ENCODE data around the gene GNAQ. TPM values are rescaled to one million over a fixed set of nuclear protein-coding genes. Genes with fewer than 3 reads are reported as not detected.

Gene GNAQ
- polyA plus RNA-seq, 2 of the 4 experiments (the other 2 are of a cell fraction), result 17.9 to 60.0 TPM

GRCh38 chr9:77910194-77910621 lies 121.4 kb downstream of the GNAQ start:
- 90% methylated on average over 5 of the region's 5 CpGs for WGBS (ENCODE audit: missing lambda C conversion rate)
- FAIRE-seq (no peak), DNase-seq (ENCODE audit: low read depth in 1 of 2, low spot score in 1 of 2) (no peak), ATAC-seq (no peak)
- no peak overlapping the region for H3K4me2 ChIP-seq
- CTCF ChIA-PET, result interaction anchor here (1.0 kb wide), 2 partner anchors 9 to 211 kb away, joined by 3 to 4 read pairs; no protein-coding TSS in a partner anchor
- peaks cover 16% of the 10 kb centered on the region for H3K4me1 ChIP-seq
- H3K27ac ChIP-seq, result no peak overlapping the region
- TF ChIP-seq POLR2A (IDR thresholded peaks at IDR 0.05; ENCODE audit: low read length) (no peak), HDAC2 (IDR thresholded peaks at IDR 0.05) (no peak), KDM5A (IDR thresholded peaks at IDR 0.05) (no peak), REST (IDR thresholded peaks at IDR 0.05) (no peak)
- H3K9me3 ChIP-seq, result no peaks in the 10 kb centered on the region
- POLR2A ChIA-PET, result no interaction called here
- no peak overlapping the region for H3K4me3 ChIP-seq

GRCh38 chr9:77909306-77909705 lies 122.3 kb downstream of the GNAQ start:
- FAIRE-seq, result no peak
- CTCF ChIA-PET, result interaction anchor here (1.0 kb wide), 2 partner anchors 8 to 212 kb away, joined by 3 to 4 read pairs; no protein-coding TSS in a partner anchor

GRCh38 chr9:77908293-77908692 lies 123.3 kb downstream of the GNAQ start:
- H3K9me3 ChIP-seq, result no peaks in the 10 kb centered on the region
- H3K4me1 ChIP-seq, result peaks cover 16% of the 10 kb centered on the region
- POLR2A ChIA-PET, result no interaction called here
- 93% methylated on average over 2 of the region's 2 CpGs for WGBS (ENCODE audit: missing lambda C conversion rate)
- ATAC-seq (no peak), DNase-seq (ENCODE audit: low read depth in 1 of 2, low spot score in 1 of 2) (no peak), FAIRE-seq (no peak)
- CTCF ChIA-PET, result no interaction called here
- TF ChIP-seq JUNB (IDR thresholded peaks at IDR 0.05), result no peak
- peak; percentile 46 for TF ChIP-seq MAFK (IDR thresholded peaks at IDR 0.05; ENCODE audit: partially characterized antibody)
- H3K4me3 ChIP-seq, result no peak overlapping the region
- H3K4me2 ChIP-seq, result no peak overlapping the region
- H3K27ac ChIP-seq, result no peak overlapping the region

More at GRCh38 chr9:77909306-77909705, 122.3 kb downstream of the GNAQ start:
- H3K4me1 ChIP-seq, result peaks cover 16% of the 10 kb centered on the region
- H3K4me3 ChIP-seq, result no peak overlapping the region
- H3K9me3 ChIP-seq, result no peaks in the 10 kb centered on the region
- no peak overlapping the region for H3K27ac ChIP-seq
- ATAC-seq (no peak), DNase-seq (ENCODE audit: low read depth in 1 of 2, low spot score in 1 of 2) (no peak)
- TF ChIP-seq, protein P1, sequence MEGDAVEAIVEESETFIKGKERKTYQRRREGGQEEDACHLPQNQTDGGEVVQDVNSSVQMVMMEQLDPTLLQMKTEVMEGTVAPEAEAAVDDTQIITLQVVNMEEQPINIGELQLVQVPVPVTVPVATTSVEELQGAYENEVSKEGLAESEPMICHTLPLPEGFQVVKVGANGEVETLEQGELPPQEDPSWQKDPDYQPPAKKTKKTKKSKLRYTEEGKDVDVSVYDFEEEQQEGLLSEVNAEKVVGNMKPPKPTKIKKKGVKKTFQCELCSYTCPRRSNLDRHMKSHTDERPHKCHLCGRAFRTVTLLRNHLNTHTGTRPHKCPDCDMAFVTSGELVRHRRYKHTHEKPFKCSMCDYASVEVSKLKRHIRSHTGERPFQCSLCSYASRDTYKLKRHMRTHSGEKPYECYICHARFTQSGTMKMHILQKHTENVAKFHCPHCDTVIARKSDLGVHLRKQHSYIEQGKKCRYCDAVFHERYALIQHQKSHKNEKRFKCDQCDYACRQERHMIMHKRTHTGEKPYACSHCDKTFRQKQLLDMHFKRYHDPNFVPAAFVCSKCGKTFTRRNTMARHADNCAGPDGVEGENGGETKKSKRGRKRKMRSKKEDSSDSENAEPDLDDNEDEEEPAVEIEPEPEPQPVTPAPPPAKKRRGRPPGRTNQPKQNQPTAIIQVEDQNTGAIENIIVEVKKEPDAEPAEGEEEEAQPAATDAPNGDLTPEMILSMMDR (IDR thresholded peaks at IDR 0.05), result no peak
- TF ChIP-seq HEYL (CRISPR knock-in tag; IDR thresholded peaks at IDR 0.05) (no peak), NPAS2 (CRISPR knock-in tag; IDR thresholded peaks at IDR 0.05; ENCODE audit: borderline replicate concordance) (no peak), KDM5A (IDR thresholded peaks at IDR 0.05) (no peak), RNF2 (IDR thresholded peaks at IDR 0.05; ENCODE audit: borderline replicate concordance, low read depth) (no peak), MYC (IDR thresholded peaks at IDR 0.05; ENCODE audit: borderline replicate concordance, low read length) (no peak), JUNB (IDR thresholded peaks at IDR 0.05) (no peak), FOSB (CRISPR knock-in tag; IDR thresholded peaks at IDR 0.05) (no peak), RCOR1 (IDR thresholded peaks at IDR 0.05; ENCODE audit: low read depth, low read length) (no peak), CBX2 (IDR thresholded peaks at IDR 0.05; ENCODE audit: borderline replicate concordance, low read depth) (no peak), SMC3 (IDR thresholded peaks at IDR 0.05) (no peak), KDM1A (IDR thresholded peaks at IDR 0.05; ENCODE audit: low read depth) (no peak), HDAC2 (IDR thresholded peaks at IDR 0.05) (no peak), GATA3 (IDR thresholded peaks at IDR 0.05; ENCODE audit: borderline replicate concordance) (no peak), NR3C1 (IDR thresholded peaks at IDR 0.05) (no peak), SREBF2 (IDR thresholded peaks at IDR 0.05) (no peak), TP53 (CRISPR knock-in tag; IDR thresholded peaks at IDR 0.05) (no peak), ZNF302 (CRISPR knock-in tag; IDR thresholded peaks at IDR 0.05) (no peak)
- no peak overlapping the region for H3K4me2 ChIP-seq
- WGBS (ENCODE audit: missing lambda C conversion rate), result 81% methylated on average over 5 of the region's 5 CpGs
- POLR2A ChIA-PET, result no interaction called here
